SU-DHL-6 (cell line): Measurements from ENCODE around the gene HOXC5.

Experiments
- H2AFZ ChIP-seq: fragments of 200-600 bp; sonication (generic); 2 replicates; pipeline ENCODE4 v1.6.1; 2014; ENCODE audit warnings: low read depth, mild to moderate bottlenecking, moderate library complexity, mixed read lengths, antibody characterized with exemption, low read length; ENCODE audit not compliant: severe bottlenecking
- H3F3A ChIP-seq: fragments of 200-600 bp; shearing (Covaris generic); 2 replicates; pipeline ENCODE4 v1.6.0; 2016; ENCODE audit warnings: antibody characterized with exemption, mild to moderate bottlenecking; ENCODE audit not compliant: insufficient read depth
- H3K27ac ChIP-seq: fragments of 200-600 bp; sonication (generic); 2 replicates; pipeline ENCODE4 v1.5.1; 2016; ENCODE audit warnings: low read depth, mild to moderate bottlenecking, low read length, moderate library complexity, mixed read lengths
- H3K27me3 ChIP-seq: fragments of 200-600 bp; sonication (generic), shearing (Covaris generic); 2 replicates; pipeline ENCODE4 v1.6.0; 2014; ENCODE audit warnings: mild to moderate bottlenecking, low read length
- H3K36me3 ChIP-seq: fragments of 200-600 bp; sonication (generic); 2 replicates; pipeline ENCODE4 v1.6.1; 2014; ENCODE audit warnings: mild to moderate bottlenecking, low read length, mixed read lengths
- H3K4me2 ChIP-seq: fragments of 300-600, 200-600 bp; shearing (Covaris generic), sonication (generic); 2 replicates; pipeline ENCODE4 v1.6.0; 2014; ENCODE audit warnings: low read length, low read depth, mild to moderate bottlenecking; ENCODE audit not compliant: poor library complexity, severe bottlenecking
- H3K4me3 ChIP-seq: fragments of 200-600 bp; sonication (generic); 2 replicates; pipeline ENCODE4 v1.5.1; 2014; ENCODE audit warnings: antibody characterized with exemption, low read length, mild to moderate bottlenecking, mixed read lengths; ENCODE audit not compliant: insufficient read depth, poor library complexity, severe bottlenecking
- H3K79me2 ChIP-seq: fragments of 200-600 bp; sonication (generic); 2 replicates; pipeline ENCODE4 v1.6.1; 2014; ENCODE audit warnings: mild to moderate bottlenecking, low read length, moderate library complexity; ENCODE audit not compliant: insufficient read depth
- H3K9ac ChIP-seq: fragments of 200-600 bp; sonication (generic); 2 replicates; pipeline ENCODE4 v1.7.0; 2014; ENCODE audit warnings: mild to moderate bottlenecking, low read length
- H3K9me2 ChIP-seq: fragments of 200-600 bp; sonication (generic); replicated peaks from 2 replicates; pipeline ENCODE4 v1.6.1; 2014; ENCODE audit warnings: low read length; ENCODE audit not compliant: insufficient read depth
- H3K9me3 ChIP-seq: fragments of 200-600 bp; sonication (generic); 2 replicates; pipeline ENCODE4 v1.6.1; 2014; ENCODE audit warnings: low read length, mixed read lengths; ENCODE audit not compliant: insufficient read depth
- H4K20me1 ChIP-seq: fragments of 200-600 bp; sonication (generic); 2 replicates; pipeline ENCODE4 v1.6.1; 2014; ENCODE audit warnings: low read depth, mild to moderate bottlenecking, antibody characterized with exemption, low read length, moderate library complexity, mixed read lengths
- CTCF ChIP-seq: fragments of 200-600 bp; sonication (generic); IDR thresholded peaks from one replicate; pipeline ENCODE4 v1.5.1; 2017; ENCODE audit warnings: antibody characterized with exemption, mild to moderate bottlenecking, low read length, moderate library complexity; ENCODE audit not compliant: insufficient read depth, poor library complexity, severe bottlenecking
- EZH2phosphoT487 ChIP-seq: fragments of 200-600 bp; sonication (generic), shearing (Covaris generic); conservative IDR thresholded peaks from 2 replicates; pipeline ENCODE4 v1.6.1; 2018; ENCODE audit warnings: mild to moderate bottlenecking, antibody characterized with exemption, low read length, moderate library complexity, mixed read lengths

Gene HOXC5

GRCh38 chr12:54003625-54004024 is 29.2 kb upstream of the HOXC5 start:
- Histone ChIP-seq H2AFZ (no peak overlapping the region), H3F3A (no peaks in the 10 kb centered on the region), H3K9ac (no peak overlapping the region), H4K20me1 (no peaks in the 10 kb centered on the region), H3K9me3 (no peaks in the 10 kb centered on the region), H3K9me2 (no peaks in the 10 kb centered on the region), H3K27ac (no peak overlapping the region), H3K36me3 (no peaks in the 10 kb centered on the region), H3K4me3 (no peak overlapping the region), H3K4me2 (no peak overlapping the region), H3K79me2 (no peaks in the 10 kb centered on the region), H3K27me3 (no peaks in the 10 kb centered on the region)
- TF ChIP-seq EZH2phosphoT487 (no peak), CTCF (no peak)

- no peaks in the 10 kb centered on the region for H4K20me1 ChIP-seq
- no peaks in the 10 kb centered on the region for H3K36me3 ChIP-seq
- no peaks in the 10 kb centered on the region for H3K27me3 ChIP-seq
- H3K79me2 ChIP-seq: no peaks in the 10 kb centered on the region
- no peak overlapping the region for H2AFZ ChIP-seq
- no peaks in the 10 kb centered on the region for H3F3A ChIP-seq
- no peak overlapping the region for H3K4me2 ChIP-seq
- no peak overlapping the region for H3K27ac ChIP-seq
- no peaks in the 10 kb centered on the region for H3K9me2 ChIP-seq
- no peak overlapping the region for H3K9ac ChIP-seq
- TF ChIP-seq EZH2phosphoT487: no peak
- TF ChIP-seq CTCF: no peak
- no peak overlapping the region for H3K4me3 ChIP-seq
- no peaks in the 10 kb centered on the region for H3K9me3 ChIP-seq
Measured at GRCh38 chr12:54004063-54004840, 28.6 kb upstream of the HOXC5 start.

- Histone ChIP-seq H3K79me2 (no peaks in the 10 kb centered on the region), H3K9me2 (no peaks in the 10 kb centered on the region), H4K20me1 (no peaks in the 10 kb centered on the region), H3K9me3 (no peaks in the 10 kb centered on the region), H3K9ac (no peak overlapping the region), H3K4me2 (no peak overlapping the region), H2AFZ (no peak overlapping the region), H3K27me3 (no peaks in the 10 kb centered on the region), H3K36me3 (no peaks in the 10 kb centered on the region), H3K4me3 (no peak overlapping the region), H3K27ac (no peak overlapping the region), H3F3A (no peaks in the 10 kb centered on the region)
- TF ChIP-seq CTCF (no peak), EZH2phosphoT487 (no peak)
Measured at GRCh38 chr12:54004841-54005530, 27.9 kb upstream of the HOXC5 start.
